Activated B cell treated with CpG ODN at 0.5 μM for 24 hours (primary cell): ENCODE results near the gene GPN2. TPM values are rescaled to one million over a fixed set of nuclear protein-coding genes. Genes with fewer than 3 reads are reported as not detected.

Source experiments
- ATAC-seq: fragments of 200-7000 bp; cut with Tn5 transposase; one replicate; pipeline ENCODE4 v1.10.0; 2021; ENCODE audit warnings: low read depth, mild to moderate bottlenecking, moderate library complexity
- CTCF ChIA-PET: fragments of 350-600 bp; sonication (Branson Sonifier 250); formaldehyde crosslinking; loops from one replicate; lab custom pipeline; 2021; ENCODE audit warnings: antibody characterized with exemption; lab: Charles Lee
- POLR2A ChIA-PET: fragments of 350-600 bp; sonication (Branson Sonifier 250); formaldehyde crosslinking; loops from one replicate; lab custom pipeline; 2021; ENCODE audit warnings: antibody characterized with exemption; lab: Charles Lee
- DNase-seq: peaks from one replicate; pipeline ENCODE4 v3.0.0; 2022
- H3K27ac Mint-ChIP-seq: one replicate; pipeline ENCODE4 v1.8.0; 2020; ENCODE audit warnings: mixed read lengths
- H3K27me3 Mint-ChIP-seq: one replicate; pipeline ENCODE4 v1.8.0; 2021; ENCODE audit warnings: mixed read lengths
- H3K36me3 Mint-ChIP-seq: one replicate; pipeline ENCODE4 v1.8.0; 2021; ENCODE audit warnings: low read depth, mixed read lengths
- H3K4me1 Mint-ChIP-seq: one replicate; pipeline ENCODE4 v1.8.0; 2021; ENCODE audit warnings: mixed read lengths
- H3K4me3 Mint-ChIP-seq: one replicate; pipeline ENCODE4 v1.8.0; 2020; ENCODE audit warnings: mild to moderate bottlenecking, mixed read lengths
- H3K9me3 Mint-ChIP-seq: one replicate; pipeline ENCODE4 v1.8.0; 2020; ENCODE audit warnings: mixed read lengths
- intact Hi-C: fragments of 100-400 bp; cut with micrococcal nuclease; formaldehyde crosslinking; loops from one replicate; pipeline ENCODE4 v1.15.1; 2024
- total RNA-seq: library from RNA; stranded (reverse); gene quantifications from 2 replicates; pipeline ENCODE4 v1.2.3, GENCODE V29; 2022
- TF ChIP-seq, protein P1 (sequence below): fragments of 200-600 bp; IDR thresholded peaks from one replicate; pipeline ENCODE4 v1.8.0; 2022; ENCODE audit warnings: antibody characterized with exemption, mild to moderate bottlenecking

Gene GPN2
- total RNA-seq, 1 donor from 2014 or later, result 48.6 TPM

- Mint-ChIP-seq H3K36me3 (peaks cover 33% of the 10 kb centered on the region), H3K9me3 (no peaks in the 10 kb centered on the region)
- no peak for DNase-seq
These were observed 33.2 kb downstream of the GPN2 start for GRCh38 chr1:26856604-26857469.

GRCh38 chr1:26856181-26856580 is 33.9 kb downstream of the GPN2 start:
- Mint-ChIP-seq H3K27ac (no peak overlapping the region), H3K9me3 (no peaks in the 10 kb centered on the region), H3K27me3 (no peaks in the 10 kb centered on the region), H3K4me1 (no peaks in the 10 kb centered on the region), H3K4me3 (no peak overlapping the region), H3K36me3 (peaks cover 40% of the 10 kb centered on the region)
- intact Hi-C loops, result no loop called here
- ATAC-seq (no peak), DNase-seq (no peak)
- TF ChIP-seq, protein P1, sequence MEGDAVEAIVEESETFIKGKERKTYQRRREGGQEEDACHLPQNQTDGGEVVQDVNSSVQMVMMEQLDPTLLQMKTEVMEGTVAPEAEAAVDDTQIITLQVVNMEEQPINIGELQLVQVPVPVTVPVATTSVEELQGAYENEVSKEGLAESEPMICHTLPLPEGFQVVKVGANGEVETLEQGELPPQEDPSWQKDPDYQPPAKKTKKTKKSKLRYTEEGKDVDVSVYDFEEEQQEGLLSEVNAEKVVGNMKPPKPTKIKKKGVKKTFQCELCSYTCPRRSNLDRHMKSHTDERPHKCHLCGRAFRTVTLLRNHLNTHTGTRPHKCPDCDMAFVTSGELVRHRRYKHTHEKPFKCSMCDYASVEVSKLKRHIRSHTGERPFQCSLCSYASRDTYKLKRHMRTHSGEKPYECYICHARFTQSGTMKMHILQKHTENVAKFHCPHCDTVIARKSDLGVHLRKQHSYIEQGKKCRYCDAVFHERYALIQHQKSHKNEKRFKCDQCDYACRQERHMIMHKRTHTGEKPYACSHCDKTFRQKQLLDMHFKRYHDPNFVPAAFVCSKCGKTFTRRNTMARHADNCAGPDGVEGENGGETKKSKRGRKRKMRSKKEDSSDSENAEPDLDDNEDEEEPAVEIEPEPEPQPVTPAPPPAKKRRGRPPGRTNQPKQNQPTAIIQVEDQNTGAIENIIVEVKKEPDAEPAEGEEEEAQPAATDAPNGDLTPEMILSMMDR, result no peak
- ChIA-PET CTCF (interaction anchor here (1.2 to 3.9 kb wide), 2 partner anchors 14 to 22 kb away, joined by 4 to 18 read pairs; no protein-coding TSS in a partner anchor), POLR2A (interaction anchor here (0.6 to 1.9 kb wide), 2 partner anchors 9 to 45 kb away, joined by 3 to 9 read pairs; no protein-coding TSS in a partner anchor)

More at GRCh38 chr1:26856604-26857469, 33.2 kb downstream of the GPN2 start:
- POLR2A ChIA-PET, result interaction anchor here (0.6 to 1.9 kb wide), 2 partner anchors 8 to 45 kb away, joined by 3 to 9 read pairs; no protein-coding TSS in a partner anchor
- Mint-ChIP-seq H3K27me3 (no peaks in the 10 kb centered on the region), H3K27ac (no peak overlapping the region), H3K4me3 (no peak overlapping the region), H3K4me1 (no peaks in the 10 kb centered on the region)
- TF ChIP-seq, protein P1, result no peak
- CTCF ChIA-PET, result interaction anchor here (3.9 kb wide), 1 partner anchor 21 kb away, joined by 18 read pairs; no protein-coding TSS in a partner anchor
- no peak for ATAC-seq
- intact Hi-C loops, result no loop called here

- CTCF ChIA-PET, result interaction anchor here (1.0 to 3.9 kb wide), 3 partner anchors 15 to 23 kb away, joined by 3 to 18 read pairs (median 4); no protein-coding TSS in a partner anchor
- no peaks in the 10 kb centered on the region for H3K27me3 Mint-ChIP-seq
- peaks cover 45% of the 10 kb centered on the region for H3K36me3 Mint-ChIP-seq
- no peak for DNase-seq
- H3K9me3 Mint-ChIP-seq, result no peaks in the 10 kb centered on the region
- H3K4me3 Mint-ChIP-seq, result no peak overlapping the region
- TF ChIP-seq, protein P1, result no peak
- intact Hi-C loops, result no loop called here
- POLR2A ChIA-PET, result interaction anchor here (0.6 to 1.9 kb wide), 2 partner anchors 10 to 31 kb away, joined by 3 to 9 read pairs; no protein-coding TSS in a partner anchor
- no peak for ATAC-seq
- no peaks in the 10 kb centered on the region for H3K4me1 Mint-ChIP-seq
- no peak overlapping the region for H3K27ac Mint-ChIP-seq
These were observed 34.4 kb downstream of the GPN2 start for GRCh38 chr1:26855636-26856035.

GRCh38 chr1:26854906-26855305 is 35.2 kb downstream of the GPN2 start:
- ChIA-PET CTCF (interaction anchor here (1.0 to 3.9 kb wide), 3 partner anchors 16 to 23 kb away, joined by 3 to 18 read pairs (median 4); no protein-coding TSS in a partner anchor), POLR2A (interaction anchor here (0.6 to 1.9 kb wide), 2 partner anchors 10 to 32 kb away, joined by 3 to 9 read pairs; no protein-coding TSS in a partner anchor)
- H3K36me3 Mint-ChIP-seq, result peaks cover 51% of the 10 kb centered on the region
- intact Hi-C loops, result no loop called here
- DNase-seq (no peak), ATAC-seq (no peak)
- TF ChIP-seq, protein P1, result no peak
- no peaks in the 10 kb centered on the region for H3K27me3 Mint-ChIP-seq
- H3K27ac Mint-ChIP-seq, result no peak overlapping the region
- H3K4me1 Mint-ChIP-seq, result no peaks in the 10 kb centered on the region
- no peak overlapping the region for H3K4me3 Mint-ChIP-seq
- no peaks in the 10 kb centered on the region for H3K9me3 Mint-ChIP-seq
